Astrocyte (in vitro differentiated cells and primary cell): ENCODE measurements around the gene SMC6. TPM values are rescaled to one million over a fixed set of nuclear protein-coding genes. Genes with fewer than 3 reads are reported as not detected.

Experiments used
- DNase-seq: peaks from one replicate; pipeline ENCODE4 v3.0.0-alpha.2; 2010; ENCODE audit warnings: low read depth
- FAIRE-seq: peaks from 2 replicates; lab custom pipeline; 2011; peaks lifted over from hg19 to GRCh38; lab: Jason Lieb, UNC
- H2AFZ ChIP-seq: 2 replicates; pipeline ENCODE4 v1.6.0; 2012; ENCODE audit warnings: low read depth, low read length, inconsistent platforms
- H3K27ac ChIP-seq: 2 replicates; pipeline ENCODE4 v1.5.1; 2011; ENCODE audit warnings: low read depth, low read length, inconsistent platforms
- H3K27me3 ChIP-seq: 2 replicates; pipeline ENCODE4 v1.6.0; 2011; ENCODE audit warnings: low read length, inconsistent platforms; ENCODE audit not compliant: insufficient read depth
- H3K36me3 ChIP-seq: 2 replicates; pipeline ENCODE4 v1.5.1; 2011; ENCODE audit warnings: low read length, inconsistent platforms; ENCODE audit not compliant: insufficient read depth
- H3K4me1 ChIP-seq: 2 replicates; pipeline ENCODE4 v1.5.1; 2011; ENCODE audit warnings: low read length, inconsistent platforms; ENCODE audit not compliant: insufficient read depth
- H3K4me2 ChIP-seq: 2 replicates; pipeline ENCODE4 v1.6.0; 2012; ENCODE audit warnings: low read length, inconsistent platforms
- H3K4me3 ChIP-seq: 2 replicates; pipeline ENCODE4 v1.5.1; 2011; ENCODE audit warnings: low read depth, mild to moderate bottlenecking, low read length, inconsistent platforms; ENCODE audit not compliant: insufficient read depth
- H3K79me2 ChIP-seq: 2 replicates; pipeline ENCODE4 v1.6.0; 2012; ENCODE audit warnings: mild to moderate bottlenecking, low read length, inconsistent platforms; ENCODE audit not compliant: insufficient read depth
- H3K9ac ChIP-seq: 2 replicates; pipeline ENCODE4 v1.6.0; 2012; ENCODE audit warnings: mild to moderate bottlenecking, low read length, inconsistent platforms
- H3K9me3 ChIP-seq: 2 replicates; pipeline ENCODE4 v1.5.1; 2012; ENCODE audit warnings: low read depth, mild to moderate bottlenecking, low read length, inconsistent platforms; ENCODE audit not compliant: insufficient read depth
- H4K20me1 ChIP-seq: 2 replicates; pipeline ENCODE4 v1.6.0; 2012; ENCODE audit warnings: low read length, inconsistent platforms; ENCODE audit not compliant: insufficient read depth
- H3K27ac Mint-ChIP-seq: one replicate; pipeline ENCODE4 v1.8.0; 2021; ENCODE audit warnings: mild to moderate bottlenecking, mixed read lengths; ENCODE audit not compliant: unreplicated experiment
- H3K27me3 Mint-ChIP-seq: one replicate; pipeline ENCODE4 v1.8.0; 2021; ENCODE audit warnings: low read depth, mixed read lengths; ENCODE audit not compliant: unreplicated experiment
- H3K36me3 Mint-ChIP-seq: one replicate; pipeline ENCODE4 v1.8.0; 2021; ENCODE audit warnings: low read depth, mixed read lengths; ENCODE audit not compliant: unreplicated experiment
- H3K4me1 Mint-ChIP-seq: one replicate; pipeline ENCODE4 v1.8.0; 2021; ENCODE audit warnings: low read depth, mixed read lengths; ENCODE audit not compliant: unreplicated experiment
- H3K4me3 Mint-ChIP-seq: one replicate; pipeline ENCODE4 v1.8.0; 2021; ENCODE audit warnings: mild to moderate bottlenecking, moderate library complexity, mixed read lengths; ENCODE audit not compliant: unreplicated experiment
- H3K9me3 Mint-ChIP-seq: one replicate; pipeline ENCODE4 v1.8.0; 2021; ENCODE audit warnings: mild to moderate bottlenecking, mixed read lengths; ENCODE audit not compliant: unreplicated experiment
- CTCF ChIP-seq: IDR thresholded peaks from 2 replicates; pipeline ENCODE4 v1.5.1; 2011; ENCODE audit warnings: low read depth, mild to moderate bottlenecking, inconsistent platforms, low read length, moderate library complexity; ENCODE audit not compliant: insufficient read depth
- EZH2 ChIP-seq: IDR thresholded peaks from 2 replicates; pipeline ENCODE4 v1.6.1; 2012; ENCODE audit warnings: mild to moderate bottlenecking, low read length, inconsistent platforms; ENCODE audit not compliant: insufficient read depth
- total RNA-seq: library from RNA; stranded (reverse); gene quantifications from 2 replicates; pipeline ENCODE4 v1.2.1, GENCODE V29; 2021

The SMC6 gene
- total RNA-seq, 1 donor from 2014 or later = 20.1 TPM

- no peaks in the 10 kb centered on the region for H3K36me3 ChIP-seq
- H3K79me2 ChIP-seq = no peaks in the 10 kb centered on the region
- H3K4me1 Mint-ChIP-seq = peaks cover 9% of the 10 kb centered on the region
- no peak overlapping the region for H3K27ac Mint-ChIP-seq
- FAIRE-seq (no peak), DNase-seq (no peak)
- TF ChIP-seq CTCF (no peak), EZH2 (no peak)
- H3K36me3 Mint-ChIP-seq = no peaks in the 10 kb centered on the region
- H3K27me3 ChIP-seq = no peaks in the 10 kb centered on the region
- peaks cover 2% of the 10 kb centered on the region for H3K9me3 Mint-ChIP-seq
- H3K4me2 ChIP-seq = no peak overlapping the region
- no peak overlapping the region for H3K4me3 Mint-ChIP-seq
- no peak overlapping the region for H3K9ac ChIP-seq
- H3K9me3 ChIP-seq = no peaks in the 10 kb centered on the region
- H3K27me3 Mint-ChIP-seq = peaks cover 18% of the 10 kb centered on the region
- H4K20me1 ChIP-seq = no peaks in the 10 kb centered on the region
- H2AFZ ChIP-seq = no peak overlapping the region
- H3K4me1 ChIP-seq = peaks cover 6% of the 10 kb centered on the region
- no peak overlapping the region for H3K4me3 ChIP-seq
- H3K27ac ChIP-seq = no peak overlapping the region
Measured at GRCh38 chr2:17638196-17638743, 115.3 kb downstream of the SMC6 start.

GRCh38 chr2:17637131-17637906 is 116.3 kb downstream of the SMC6 start:
- Histone ChIP-seq H3K27me3 (no peaks in the 10 kb centered on the region), H3K36me3 (no peaks in the 10 kb centered on the region), H3K4me3 (no peak overlapping the region), H4K20me1 (no peaks in the 10 kb centered on the region), H3K79me2 (no peaks in the 10 kb centered on the region), H3K9me3 (no peaks in the 10 kb centered on the region), H2AFZ (no peak overlapping the region), H3K9ac (no peak overlapping the region), H3K4me1 (no peaks in the 10 kb centered on the region), H3K27ac (no peak overlapping the region), H3K4me2 (no peak overlapping the region)
- Mint-ChIP-seq H3K4me3 (no peak overlapping the region), H3K9me3 (peaks cover 2% of the 10 kb centered on the region), H3K4me1 (peaks cover under 1% of the 10 kb centered on the region), H3K36me3 (no peaks in the 10 kb centered on the region), H3K27me3 (peaks cover 18% of the 10 kb centered on the region), H3K27ac (no peak overlapping the region)
- DNase-seq (no peak), FAIRE-seq (no peak)
- TF ChIP-seq EZH2 (no peak), CTCF (no peak)

GRCh38 chr2:17636257-17636656 is 117.4 kb downstream of the SMC6 start:
- no peaks in the 10 kb centered on the region for H3K36me3 Mint-ChIP-seq
- DNase-seq = no peak
- FAIRE-seq = no peak

More at GRCh38 chr2:17636257-17636656, 117.4 kb downstream of the SMC6 start:
- no peaks in the 10 kb centered on the region for H3K4me1 Mint-ChIP-seq
- Histone ChIP-seq H3K9ac (no peak overlapping the region), H3K27me3 (no peaks in the 10 kb centered on the region), H3K4me3 (no peak overlapping the region), H3K27ac (no peak overlapping the region), H3K79me2 (no peaks in the 10 kb centered on the region), H4K20me1 (no peaks in the 10 kb centered on the region), H3K36me3 (no peaks in the 10 kb centered on the region), H3K9me3 (no peaks in the 10 kb centered on the region), H2AFZ (no peak overlapping the region), H3K4me1 (no peaks in the 10 kb centered on the region), H3K4me2 (no peak overlapping the region)
- no peak overlapping the region for H3K4me3 Mint-ChIP-seq
- TF ChIP-seq EZH2 = no peak
- TF ChIP-seq CTCF = no peak
- no peak overlapping the region for H3K27ac Mint-ChIP-seq
- peaks cover 18% of the 10 kb centered on the region for H3K27me3 Mint-ChIP-seq
- H3K9me3 Mint-ChIP-seq = peaks cover 2% of the 10 kb centered on the region
